ENCODE results near the gene PLEKHG3.

PLEKHG3 gene

GRCh38 chr14:64708148-64709004 is 4.2 kb downstream of the PLEKHG3 start:
- DNase-seq, result peak; percentile 63

GRCh38 chr14:64709126-64709525 is 4.9 kb downstream of the PLEKHG3 start:
- DNase-seq, result no peak

DNA sequence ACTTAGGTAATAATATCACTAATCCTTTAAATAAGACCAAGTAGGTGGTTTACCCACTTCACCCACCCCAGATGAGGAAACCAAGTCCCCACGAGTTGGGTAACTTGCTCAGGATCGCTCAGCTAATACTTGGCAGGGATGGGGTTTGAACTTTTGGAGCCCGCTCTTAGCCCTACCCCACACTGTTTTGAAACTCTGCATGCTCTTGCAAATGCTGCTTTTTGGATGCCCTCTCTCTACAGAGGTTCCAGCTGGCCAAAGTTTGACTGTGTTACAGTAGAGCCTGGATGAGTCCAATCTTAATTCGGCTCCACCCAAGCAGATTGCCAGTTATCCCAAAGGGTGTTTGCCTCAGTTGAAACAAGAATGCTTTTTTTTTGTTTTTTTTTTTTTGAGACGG is 6.8 kb downstream of the PLEKHG3 start:
- no peak for DNase-seq

- DNase-seq, result no peak
Measured at GRCh38 chr14:64713677-64714076, 9.5 kb downstream of the PLEKHG3 start.

DNA sequence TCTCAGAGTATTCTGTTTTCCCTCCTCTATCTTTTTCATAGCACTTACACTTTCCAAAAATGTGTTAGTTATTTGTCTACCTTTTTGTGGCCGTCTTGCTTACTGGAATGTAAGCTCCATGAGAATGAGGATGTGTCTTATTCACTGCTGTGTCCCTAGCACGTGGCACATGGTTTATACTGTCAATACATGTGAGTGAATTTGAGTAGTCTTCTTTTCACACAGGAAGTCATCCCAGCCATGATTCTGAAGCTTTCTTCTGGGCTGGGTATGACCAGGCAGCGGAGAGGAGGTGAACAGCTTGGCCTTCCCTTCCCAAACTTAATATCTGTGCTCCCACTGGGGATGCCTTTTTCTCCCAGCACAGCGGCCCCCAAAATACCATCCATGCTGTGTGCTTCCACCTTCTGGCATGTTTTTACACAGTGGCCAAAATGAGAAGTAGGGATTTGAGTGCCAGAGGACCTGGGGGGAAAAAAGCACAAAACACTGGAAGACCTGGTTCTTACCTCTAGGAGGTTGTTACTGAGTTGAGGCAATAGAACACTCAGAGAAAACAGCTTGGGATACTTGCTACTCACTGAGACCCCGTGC is 10.3 kb downstream of the PLEKHG3 start:
- DNase-seq, result no peak

DNA sequence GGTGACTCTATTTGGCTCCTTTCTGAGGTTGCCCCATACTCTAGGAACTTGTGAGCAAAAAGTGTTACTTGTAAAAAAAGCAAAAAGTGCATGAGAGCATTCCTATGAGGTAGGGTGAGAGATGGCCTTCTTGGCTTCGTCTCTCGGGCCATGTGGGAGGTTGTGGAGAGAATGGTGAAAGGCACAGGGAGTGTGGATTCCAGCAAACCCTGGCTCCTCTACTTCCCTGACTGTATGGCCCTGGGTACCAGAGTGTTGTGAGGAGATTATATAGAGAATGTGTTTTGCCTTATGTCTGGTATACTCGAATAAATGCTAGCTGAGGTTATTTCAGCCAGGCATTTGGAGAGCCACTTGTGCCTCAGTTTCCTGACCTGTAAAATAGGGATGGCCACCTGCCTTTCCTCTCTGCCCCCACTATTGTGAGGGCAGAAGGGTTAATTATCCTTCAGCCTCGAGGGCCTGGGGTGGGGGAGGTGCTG is 11.0 kb downstream of the PLEKHG3 start:
- DNase-seq, result no peak

GRCh38 chr14:64715628-64716412 is 11.6 kb downstream of the PLEKHG3 start:
- no peak for DNase-seq

- DNase-seq, result peak; percentile 16
Measured at GRCh38 chr14:64717870-64718269, 13.6 kb downstream of the PLEKHG3 start.

DNA sequence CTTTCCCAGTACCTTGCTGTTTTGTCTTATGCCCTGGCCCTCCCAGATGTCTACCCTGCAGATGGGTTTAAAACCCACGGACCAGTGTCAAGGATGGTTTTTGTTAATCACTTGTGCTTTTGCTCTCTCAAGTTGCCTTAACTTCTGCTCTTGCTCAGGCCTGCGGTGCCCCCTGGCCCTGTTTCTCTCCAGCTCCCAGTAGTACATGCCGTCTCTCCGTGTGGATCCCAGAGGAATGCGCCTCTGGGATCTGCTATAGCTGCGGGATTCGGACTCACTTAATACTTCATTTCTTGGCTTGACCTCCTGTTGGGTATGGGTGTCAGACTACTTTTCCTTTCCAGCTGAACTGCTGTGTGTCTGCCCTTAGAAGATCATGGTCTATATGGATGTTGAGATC is 14.5 kb downstream of the PLEKHG3 start:
- no peak for DNase-seq

GRCh38 chr14:64719601-64720000 is 15.4 kb downstream of the PLEKHG3 start:
- no peak for DNase-seq

GRCh38 chr14:64720131-64720576 is 15.9 kb downstream of the PLEKHG3 start:
- DNase-seq, result no peak

DNA sequence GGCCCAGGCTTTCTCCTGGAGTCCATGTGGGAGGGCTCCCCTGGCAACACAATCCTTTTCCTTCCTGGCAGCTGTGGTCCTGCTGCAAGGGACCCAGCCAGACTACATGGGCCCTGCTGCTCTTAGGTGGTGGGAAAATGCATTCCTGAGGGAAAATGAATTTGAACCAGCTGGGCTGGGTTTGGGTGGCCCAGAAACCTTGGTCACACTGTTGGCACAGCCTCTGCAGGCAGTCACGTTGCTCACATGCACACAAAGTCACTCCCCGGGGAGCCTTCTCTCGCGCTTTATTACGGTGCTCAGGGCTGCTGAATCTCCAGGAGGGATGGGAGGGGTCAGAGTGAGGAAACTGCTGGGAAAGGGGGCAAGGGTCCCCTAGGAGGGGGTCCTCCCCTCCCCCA is 17.2 kb downstream of the PLEKHG3 start:
- DNase-seq, result no peak

DNA sequence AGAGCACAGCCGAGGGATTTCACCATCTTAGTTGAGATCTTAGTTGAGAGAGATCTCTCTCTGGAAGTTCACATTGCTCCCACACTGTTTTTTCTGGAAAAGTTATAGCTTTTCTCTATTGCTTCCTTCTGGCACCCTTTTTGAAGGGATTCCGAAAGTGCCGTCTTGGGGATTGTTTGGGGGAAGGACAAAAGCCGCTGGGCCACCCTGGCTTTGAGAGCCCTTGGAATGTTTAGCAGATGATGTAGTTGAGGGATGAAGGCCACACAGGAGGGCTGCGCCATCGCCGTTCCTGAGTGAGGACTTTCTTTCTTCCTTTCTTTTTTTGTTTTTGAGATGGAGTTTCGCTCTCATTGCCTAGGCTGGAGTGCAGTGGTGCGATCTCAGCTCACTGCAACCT is 17.7 kb downstream of the PLEKHG3 start:
- no peak for DNase-seq

DNA sequence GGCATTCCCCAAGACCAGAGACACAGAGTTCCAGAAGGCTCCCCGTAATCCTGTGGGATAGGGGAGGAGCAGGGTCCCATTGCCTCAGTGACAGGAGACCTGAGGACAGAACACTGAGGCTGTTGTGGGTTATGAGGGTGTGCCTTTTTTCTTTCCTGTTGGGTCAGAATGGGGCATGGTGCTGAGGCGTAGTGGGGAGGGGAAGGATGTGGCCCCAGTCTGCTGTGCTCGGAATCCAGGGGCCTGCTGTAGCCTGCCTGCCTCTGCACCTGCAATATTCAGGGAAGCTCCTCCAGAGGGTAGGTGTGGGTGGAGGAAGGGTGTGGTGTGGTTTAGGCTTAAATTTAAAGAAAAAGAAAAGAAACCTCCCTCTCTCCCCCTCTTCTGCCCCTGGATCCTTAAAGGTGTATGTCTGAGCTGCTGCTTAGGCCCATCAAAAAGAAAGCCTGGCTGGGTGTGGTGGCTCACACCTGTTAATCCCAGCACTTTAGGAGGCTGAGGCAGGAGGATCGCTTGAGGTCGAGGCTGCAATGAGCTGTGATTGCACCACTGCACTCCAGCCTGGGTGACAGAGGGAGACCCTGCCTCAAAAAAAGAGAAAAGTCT is 18.7 kb downstream of the PLEKHG3 start:
- no peak for DNase-seq

- no peak for DNase-seq
Measured at GRCh38 chr14:64723691-64724577, 19.7 kb downstream of the PLEKHG3 start.

DNA sequence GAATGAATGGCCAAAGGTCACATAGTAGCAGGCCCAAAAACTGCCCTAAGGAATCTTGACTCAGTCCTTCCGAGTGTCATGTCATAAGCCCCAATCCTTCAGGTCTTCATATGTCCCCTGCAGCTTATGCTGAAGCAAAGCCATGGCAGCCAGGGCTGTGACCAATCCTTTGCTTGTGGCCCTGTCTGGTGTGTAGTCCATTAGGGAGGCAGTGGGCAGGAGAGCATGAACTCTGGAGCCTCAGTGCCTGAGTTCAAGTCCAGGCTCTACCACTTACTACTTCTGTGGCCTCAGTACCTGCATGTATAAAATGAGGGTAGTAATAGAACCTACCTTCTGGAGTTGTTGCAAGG is 20.3 kb downstream of the PLEKHG3 start:
- no peak for DNase-seq

DNA sequence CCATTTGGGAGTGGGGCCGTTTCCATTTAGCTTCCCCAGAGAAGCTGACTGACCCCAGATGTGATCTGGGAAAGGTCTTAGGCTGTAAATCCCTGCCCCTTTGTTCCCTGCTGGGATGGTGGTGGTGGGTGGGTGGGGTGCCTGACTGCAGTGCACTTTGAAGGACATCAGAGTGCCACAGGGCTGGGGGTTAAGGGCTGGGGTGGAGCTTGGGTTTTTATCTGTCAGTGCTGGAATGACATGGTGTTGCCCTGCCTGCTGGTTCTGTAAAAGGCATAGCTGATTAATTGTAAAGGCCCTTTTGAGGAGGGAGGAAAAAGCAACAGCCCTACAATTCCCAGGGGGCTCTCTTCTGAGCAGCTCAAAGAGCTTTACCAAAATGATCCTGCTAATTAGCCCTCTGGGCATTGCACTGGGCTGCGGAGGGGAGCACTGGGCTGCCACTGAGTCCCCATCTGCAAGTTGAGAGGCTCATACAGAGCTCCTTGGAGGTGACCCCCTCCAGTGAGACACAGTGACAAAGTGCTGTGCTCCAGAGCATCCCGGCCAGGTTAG is 21.1 kb downstream of the PLEKHG3 start:
- no peak for DNase-seq

DNA sequence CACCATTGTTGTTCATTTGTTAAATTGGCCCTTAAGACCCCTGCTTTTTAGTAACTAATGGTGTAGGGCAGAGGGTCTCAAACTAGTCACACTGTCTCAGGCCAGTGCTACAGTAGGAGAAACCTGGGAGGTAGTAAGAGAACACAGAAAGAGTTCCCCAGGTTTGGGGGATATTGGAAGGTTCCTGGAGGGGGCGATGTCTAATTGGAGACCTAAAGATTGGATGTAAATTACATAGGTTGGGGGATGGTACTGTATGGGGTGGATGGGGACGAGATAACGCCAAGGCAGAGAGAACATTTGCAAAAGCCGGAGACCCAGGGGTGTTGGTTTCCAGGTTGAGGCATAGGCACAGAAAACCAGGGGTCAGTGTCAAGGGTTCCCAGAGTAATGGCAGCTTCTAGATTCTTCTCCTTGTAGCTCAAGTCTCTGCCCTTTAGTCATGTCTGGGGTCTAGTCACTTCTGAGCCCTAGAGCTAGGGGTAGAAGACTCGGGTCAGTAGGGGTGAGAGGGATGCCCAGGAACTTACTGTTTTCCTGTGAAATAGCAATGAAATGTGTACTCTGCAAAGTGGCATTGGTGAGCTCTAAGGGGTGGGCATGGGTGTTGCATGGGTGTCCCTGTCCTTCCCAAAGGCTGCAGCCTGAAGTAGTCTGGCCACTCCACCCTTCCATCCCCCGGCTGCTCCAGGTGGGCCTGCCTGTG is 21.8 kb downstream of the PLEKHG3 start:
- DNase-seq, result no peak

DNA sequence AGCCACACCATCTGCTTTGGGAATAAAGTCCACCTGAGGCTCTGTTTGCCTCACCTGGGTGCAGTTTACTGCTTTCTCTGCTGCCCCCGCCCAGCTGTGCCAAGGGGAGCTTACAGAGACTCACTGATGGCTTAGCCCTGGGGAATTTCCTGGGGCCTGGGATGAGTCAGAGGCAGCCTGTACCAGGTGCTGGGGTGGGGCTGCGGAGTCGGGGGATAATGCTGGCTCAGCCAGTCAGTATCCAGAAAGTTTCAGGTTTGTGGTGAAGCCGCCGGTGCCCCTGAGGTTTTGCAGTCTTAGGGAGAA is 22.3 kb downstream of the PLEKHG3 start:
- DNase-seq, result peak; percentile 82

DNA sequence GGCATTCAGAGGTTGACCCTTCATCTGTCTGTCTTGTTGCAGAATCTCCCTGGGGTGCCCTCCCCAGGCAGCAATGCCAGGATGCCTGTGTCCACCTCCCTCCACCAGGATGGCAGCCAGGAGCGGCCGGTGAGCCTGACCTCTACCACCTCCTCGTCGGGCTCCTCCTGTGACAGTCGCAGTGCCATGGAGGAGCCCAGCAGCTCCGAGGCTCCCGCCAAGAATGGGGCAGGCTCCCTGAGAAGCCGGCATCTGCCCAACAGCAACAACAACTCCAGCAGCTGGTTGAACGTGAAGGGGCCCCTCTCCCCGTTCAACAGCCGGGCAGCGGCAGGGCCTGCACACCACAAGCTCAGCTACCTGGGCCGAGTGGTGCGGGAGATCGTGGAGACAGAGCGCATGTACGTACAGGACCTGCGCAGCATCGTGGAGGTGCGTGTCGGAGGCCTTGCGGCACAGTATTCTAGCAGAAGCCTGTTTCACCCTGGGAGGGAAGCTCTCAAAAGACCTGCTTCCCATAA is 23.4 kb downstream of the PLEKHG3 start:
- DNase-seq, result no peak

- DNase-seq, result no peak
Measured at GRCh38 chr14:64728106-64728505, 23.9 kb downstream of the PLEKHG3 start.
